HCEC 1CT (cell line): ENCODE results near the gene RTN4IP1.

Experiments used
- DNase-seq: peaks from one replicate; pipeline ENCODE4 v3.0.0-alpha.2; 2017

The RTN4IP1 gene

GRCh38 chr6:106540907-106541306 lies 88.4 kb downstream of the RTN4IP1 start:
- no peak for DNase-seq

GRCh38 chr6:106540432-106540831 lies 88.9 kb downstream of the RTN4IP1 start:
- DNase-seq, result no peak

DNA sequence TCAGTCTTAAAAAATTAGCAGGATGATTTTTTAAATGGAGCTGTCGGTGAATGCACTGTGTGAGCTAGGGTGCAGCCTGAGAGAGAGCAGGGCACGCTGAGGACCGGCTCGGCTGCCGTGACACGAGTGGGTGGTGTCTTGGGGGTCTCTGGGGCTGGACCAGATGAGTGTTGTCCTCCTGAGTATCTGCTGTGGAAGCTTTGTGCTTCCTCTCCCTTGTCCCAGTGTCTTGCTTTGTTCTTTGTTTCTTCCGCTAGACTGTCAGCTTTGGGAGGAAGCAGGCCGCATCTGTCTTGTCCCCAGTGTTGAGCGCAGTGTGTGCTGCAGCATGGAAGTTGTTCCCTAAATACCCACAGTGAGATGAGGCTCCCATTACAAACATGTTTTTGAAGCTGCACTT lies 89.4 kb downstream of the RTN4IP1 start:
- DNase-seq, result no peak

- no peak for DNase-seq
Observed at GRCh38 chr6:106538145-106538544, 91.2 kb downstream of the RTN4IP1 start.

DNA sequence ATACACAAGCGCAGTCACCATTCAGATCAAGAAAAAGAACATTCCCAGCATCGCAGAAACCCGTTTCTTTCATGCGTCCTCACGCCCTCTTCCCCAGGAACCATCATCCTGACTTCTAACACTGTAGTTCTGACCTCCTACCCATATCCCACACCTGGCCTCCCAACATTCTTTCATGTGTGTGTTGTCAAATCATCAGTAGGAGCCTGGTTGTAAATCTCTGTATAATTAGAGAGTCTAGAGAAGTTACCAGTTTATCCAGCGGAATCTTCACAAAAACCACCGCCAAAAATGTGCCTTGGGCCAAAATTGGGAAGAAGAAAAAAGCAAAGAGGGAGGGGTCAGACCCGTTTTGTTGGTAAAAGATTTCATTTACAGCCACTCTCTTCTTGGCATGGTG lies 91.6 kb downstream of the RTN4IP1 start:
- no peak for DNase-seq

DNA sequence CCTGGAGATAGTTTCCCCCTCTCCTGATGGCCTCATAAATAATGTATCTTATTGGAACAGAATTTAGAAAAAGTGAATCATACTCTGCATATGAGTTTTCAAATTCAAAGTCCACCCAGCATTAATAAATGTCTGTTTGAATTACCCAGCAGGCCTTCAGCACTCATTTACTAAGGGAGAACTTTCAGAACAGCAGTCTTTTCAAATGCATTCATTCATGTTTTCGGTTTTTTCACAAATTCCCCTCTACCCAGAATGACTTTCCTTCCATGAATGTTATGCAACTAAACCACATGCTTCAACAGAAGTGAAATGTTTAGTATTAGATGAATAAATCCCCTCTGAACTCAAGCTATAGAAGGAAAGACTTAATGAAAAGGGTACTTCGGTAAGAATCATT lies 92.4 kb downstream of the RTN4IP1 start:
- DNase-seq, result no peak

GRCh38 chr6:106536357-106536756 lies 92.9 kb downstream of the RTN4IP1 start:
- no peak for DNase-seq

GRCh38 chr6:106535012-106535411 lies 94.3 kb downstream of the RTN4IP1 start:
- DNase-seq, result no peak

DNA sequence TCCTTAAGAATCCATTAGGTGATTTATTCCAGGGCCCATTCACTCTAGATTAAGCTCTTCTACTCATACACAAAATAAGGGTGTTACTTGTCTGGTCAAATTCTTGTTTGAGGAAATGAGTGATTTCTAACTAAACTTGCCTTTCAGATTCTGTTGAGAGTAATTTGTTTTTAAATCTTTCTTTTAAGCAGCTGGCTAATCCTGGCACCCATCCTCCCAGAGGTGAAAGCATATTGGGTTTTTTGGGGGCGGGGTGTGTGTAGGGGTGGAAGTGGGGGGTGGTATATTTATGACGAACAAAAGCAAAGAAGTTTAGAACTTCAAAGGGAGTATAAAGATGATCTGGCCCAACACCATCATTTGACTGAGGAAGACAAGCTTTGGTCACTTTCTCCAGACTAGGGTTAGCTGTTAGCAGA lies 94.7 kb downstream of the RTN4IP1 start:
- DNase-seq, result no peak

- DNase-seq, result no peak
Observed at GRCh38 chr6:106534004-106534403, 95.3 kb downstream of the RTN4IP1 start.

DNA sequence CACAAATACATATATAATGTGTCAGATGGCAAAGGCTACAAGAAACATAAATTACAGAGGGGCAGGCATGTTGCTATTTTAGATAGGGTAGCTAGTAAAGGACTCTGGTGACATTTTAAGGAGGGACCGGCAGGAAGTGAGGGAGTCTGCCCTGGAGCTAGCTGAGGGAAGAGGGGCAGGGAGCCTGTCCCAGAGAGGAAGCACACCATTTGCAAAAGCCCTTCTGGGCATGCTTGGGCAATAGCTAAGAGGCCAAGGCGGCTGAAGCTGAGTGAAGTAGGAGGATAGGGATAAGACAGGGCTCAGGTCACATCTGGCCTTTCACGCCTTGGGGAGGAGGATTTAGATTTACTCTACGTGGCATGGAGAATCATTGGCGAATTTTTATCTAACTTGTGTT lies 96.2 kb downstream of the RTN4IP1 start:
- DNase-seq, result no peak

- DNase-seq, result peak; percentile 52
Observed at GRCh38 chr6:106530502-106530901, 98.8 kb downstream of the RTN4IP1 start.

DNA sequence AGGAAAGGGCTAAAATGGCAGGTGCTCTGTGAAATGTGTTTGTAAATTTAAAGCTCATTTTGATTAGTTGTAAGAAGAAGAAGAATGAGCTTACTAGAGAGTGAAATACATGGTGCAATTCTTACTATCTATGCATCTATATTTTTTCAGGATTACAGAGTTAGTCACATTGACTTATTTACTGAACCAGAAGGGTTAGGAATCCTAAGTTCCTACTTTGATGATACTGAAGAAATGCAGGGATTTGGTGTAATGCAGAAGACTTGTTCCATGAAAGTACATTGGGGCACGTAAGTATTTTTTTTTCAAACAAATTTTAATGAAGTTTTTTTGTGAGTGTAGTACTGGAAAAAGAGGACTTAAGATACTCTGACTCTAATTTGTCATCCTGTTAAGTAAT lies 99.3 kb downstream of the RTN4IP1 start:
- no peak for DNase-seq

- DNase-seq, result no peak
Observed at GRCh38 chr6:106529438-106529837, 99.9 kb downstream of the RTN4IP1 start.

- DNase-seq, result no peak
Observed at GRCh38 chr6:106528521-106528920, 100.8 kb downstream of the RTN4IP1 start.

DNA sequence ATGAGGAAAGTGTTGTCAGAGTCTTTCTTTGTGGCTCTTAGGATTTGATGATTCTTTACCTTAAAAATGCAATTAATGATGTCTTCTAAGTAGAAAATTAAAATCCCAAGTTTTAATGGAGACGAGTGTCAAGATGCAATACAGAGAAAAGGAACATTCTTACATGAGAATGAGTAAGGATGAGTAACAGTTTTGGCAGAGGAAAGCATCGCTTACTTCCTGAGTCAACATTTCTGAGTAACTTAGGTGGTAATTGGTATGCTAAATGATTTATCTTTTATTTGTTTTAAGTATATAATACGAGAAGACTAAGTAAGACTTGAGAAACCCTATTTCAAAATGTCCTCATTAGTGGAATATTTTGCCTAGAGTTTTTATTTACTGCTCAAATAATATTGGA lies 101.3 kb downstream of the RTN4IP1 start:
- peak; percentile 99 for DNase-seq

DNA sequence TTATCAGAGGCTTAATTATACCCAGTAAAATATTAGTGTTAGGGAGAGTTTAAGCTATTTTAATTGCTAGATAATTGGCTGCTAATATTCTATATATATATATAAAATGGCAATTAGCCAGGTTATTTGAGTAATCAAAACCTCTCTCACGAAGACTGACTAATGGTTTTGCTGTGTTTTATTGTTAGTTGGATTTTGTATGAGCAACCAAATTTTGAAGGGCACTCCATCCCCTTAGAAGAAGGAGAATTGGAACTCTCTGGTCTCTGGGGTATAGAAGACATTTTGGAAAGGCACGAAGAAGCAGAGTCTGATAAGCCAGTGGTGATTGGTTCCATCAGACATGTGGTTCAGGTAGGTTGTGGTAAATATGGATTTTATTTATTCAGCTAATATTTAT lies 102.2 kb downstream of the RTN4IP1 start:
- DNase-seq, result peak; percentile 47

- no peak for DNase-seq
Observed at GRCh38 chr6:106525882-106526275, 103.4 kb downstream of the RTN4IP1 start.

- no peak for DNase-seq
Observed at GRCh38 chr6:106525107-106525881, 104.0 kb downstream of the RTN4IP1 start.

- DNase-seq, result no peak
Observed at GRCh38 chr6:106522562-106523250, 106.6 kb downstream of the RTN4IP1 start.
